ENCODE measurements around the gene CDKN1B.

CDKN1B gene

GRCh38 chr12:12701457-12701856 is 15.7 kb upstream of the CDKN1B start:
- DNase-seq (ENCODE audit: low read depth in 2 of 2), result no peak

- peak; percentile 87 to 89 for DNase-seq (ENCODE audit: low read depth in 2 of 2)
Measured at GRCh38 chr12:12704593-12705230, 12.5 kb upstream of the CDKN1B start.

GRCh38 chr12:12705838-12706520 is 11.2 kb upstream of the CDKN1B start:
- DNase-seq (ENCODE audit: low read depth in 2 of 2), result no peak

- DNase-seq (ENCODE audit: low read depth in 2 of 2), result no peak
Measured at GRCh38 chr12:12713932-12714275, 3.3 kb upstream of the CDKN1B start.

- DNase-seq (ENCODE audit: low read depth in 2 of 2), result no peak
Measured at GRCh38 chr12:12714276-12715021, 2.7 kb upstream of the CDKN1B start.

GRCh38 chr12:12715128-12715458 is 2.1 kb upstream of the CDKN1B start:
- no peak for DNase-seq (ENCODE audit: low read depth in 2 of 2)

GRCh38 chr12:12715459-12716150 is 1.6 kb upstream of the CDKN1B start:
- DNase-seq (ENCODE audit: low read depth in 2 of 2), result no peak

GRCh38 chr12:12716151-12716792 is 896 bp upstream of the CDKN1B start:
- no peak for DNase-seq (ENCODE audit: low read depth in 2 of 2)

GRCh38 chr12:12717586-12718380 is 615 bp downstream of the CDKN1B start:
- DNase-seq (ENCODE audit: low read depth in 2 of 2), result no peak

GRCh38 chr12:12718381-12718759 is 1.2 kb downstream of the CDKN1B start:
- DNase-seq (ENCODE audit: low read depth in 2 of 2), result no peak

- DNase-seq (ENCODE audit: low read depth in 2 of 2), result no peak
Measured at GRCh38 chr12:12718853-12719252, 1.7 kb downstream of the CDKN1B start.

- no peak for DNase-seq (ENCODE audit: low read depth in 2 of 2)
Measured at GRCh38 chr12:12719496-12719895, 2.3 kb downstream of the CDKN1B start.

GRCh38 chr12:12720052-12720451 is 2.9 kb downstream of the CDKN1B start:
- no peak for DNase-seq (ENCODE audit: low read depth in 2 of 2)

- no peak for DNase-seq (ENCODE audit: low read depth in 2 of 2)
Measured at GRCh38 chr12:12720672-12721161, 3.5 kb downstream of the CDKN1B start.

GRCh38 chr12:12721176-12721751 is 4.1 kb downstream of the CDKN1B start:
- DNase-seq (ENCODE audit: low read depth in 2 of 2), result no peak

- no peak for DNase-seq (ENCODE audit: low read depth in 2 of 2)
Measured at GRCh38 chr12:12721814-12722434, 4.8 kb downstream of the CDKN1B start.

GRCh38 chr12:12722435-12723148 is 5.4 kb downstream of the CDKN1B start:
- peak in 1 of 2 experiments; percentile 15 for DNase-seq (ENCODE audit: low read depth in 2 of 2)

- no peak for DNase-seq (ENCODE audit: low read depth in 2 of 2)
Measured at GRCh38 chr12:12723149-12723680, 6.0 kb downstream of the CDKN1B start.

- no peak for DNase-seq (ENCODE audit: low read depth in 2 of 2)
Measured at GRCh38 chr12:12723681-12724420, 6.7 kb downstream of the CDKN1B start.

All from fibroblast of skin of left quadriceps (primary cell).